Measurements from ENCODE around the gene CAPS.

GRCh38 chr19:5959260-5960004 is 45.4 kb downstream of the CAPS start:
- no peak for TF ChIP-seq CTCF (IDR thresholded peaks at IDR 0.05)
- TF ChIP-seq POLR2A (IDR thresholded peaks at IDR 0.05), result no peak
